Fibroblast of upper back skin (primary cell): ENCODE measurements around the gene ANKFN1.

Experiments
- DNase-seq: peaks from one replicate; pipeline ENCODE4 v3.0.0-alpha.2; 2013

ANKFN1 gene

DNA sequence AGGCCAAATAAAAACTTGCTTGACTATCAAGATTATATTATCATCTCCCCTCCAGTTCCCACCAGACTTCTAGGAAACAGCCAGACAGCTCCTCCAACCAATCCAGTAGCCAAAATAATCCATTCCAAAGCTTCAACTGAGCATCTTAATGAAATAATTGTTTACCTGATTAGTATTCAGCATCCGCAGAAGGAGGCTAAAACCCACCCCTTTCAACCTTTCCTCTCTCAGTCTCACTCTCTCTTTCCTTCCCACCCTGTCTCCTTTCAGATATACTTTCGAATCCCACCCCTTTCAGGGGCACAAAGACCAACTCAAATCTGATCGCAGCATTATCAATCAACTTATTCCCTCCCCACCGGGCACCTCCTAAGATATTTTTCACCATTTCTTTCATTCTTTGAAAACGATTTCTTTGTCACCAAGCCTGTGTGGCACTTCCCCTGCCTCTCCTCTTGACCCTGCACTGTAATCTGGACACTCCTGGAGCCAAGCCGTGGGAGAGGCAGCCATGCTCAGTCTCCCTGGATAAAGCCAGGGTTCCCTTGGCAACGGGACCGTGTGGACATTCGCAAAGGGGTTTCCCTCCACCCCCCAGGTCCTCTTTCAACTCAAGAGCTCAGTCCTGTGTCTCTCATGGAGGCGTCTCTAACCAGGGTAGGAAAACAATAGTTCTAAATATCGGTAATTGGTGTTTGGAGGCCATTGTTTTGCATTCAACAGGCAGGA is at the start of gene ANKFN1:
ANKFN1 (plus strand) TSS at position 602 of the 729 bp plus-strand sequence. CDS start 59,193 bp downstream, outside the sequence.
- DNase-seq, result no peak

- DNase-seq, result no peak
These were observed 44.4 kb upstream of the ANKFN1 start for GRCh38 chr17:56108811-56109284.

- no peak for DNase-seq
These were observed 43.4 kb upstream of the ANKFN1 start for GRCh38 chr17:56109836-56110235.

DNA sequence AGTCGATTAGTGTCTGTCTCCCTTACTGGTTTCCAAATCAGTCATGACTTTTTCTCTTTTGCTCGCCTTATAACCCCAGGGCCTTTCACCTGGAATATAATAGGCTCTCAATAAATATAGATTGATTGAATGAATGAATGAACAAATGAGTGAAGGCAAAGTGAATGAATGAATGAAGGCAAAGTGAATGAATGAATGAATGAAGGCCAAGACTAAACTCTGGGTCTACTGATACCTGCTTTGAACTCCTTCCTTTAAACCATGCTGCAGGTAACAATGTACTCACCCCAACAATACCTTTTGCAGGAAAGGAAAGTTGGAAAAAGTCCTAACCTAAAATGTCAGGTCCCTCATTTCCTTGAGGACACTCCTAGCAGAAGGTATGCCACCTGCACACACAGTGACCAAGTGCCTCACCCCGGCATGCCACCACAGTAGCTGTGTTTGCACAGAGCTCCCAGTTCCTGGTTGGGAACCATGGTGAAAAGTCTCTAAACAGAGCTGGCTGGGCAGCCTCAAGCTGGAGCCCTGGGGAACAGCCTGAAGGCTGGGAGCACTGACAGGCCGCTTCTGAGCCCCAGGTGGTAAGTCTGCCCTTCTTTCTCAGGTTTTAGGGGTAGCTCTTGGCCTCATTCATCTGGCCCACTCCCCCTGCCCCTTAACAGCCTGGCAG is 42.7 kb upstream of the ANKFN1 start:
- no peak for DNase-seq

DNA sequence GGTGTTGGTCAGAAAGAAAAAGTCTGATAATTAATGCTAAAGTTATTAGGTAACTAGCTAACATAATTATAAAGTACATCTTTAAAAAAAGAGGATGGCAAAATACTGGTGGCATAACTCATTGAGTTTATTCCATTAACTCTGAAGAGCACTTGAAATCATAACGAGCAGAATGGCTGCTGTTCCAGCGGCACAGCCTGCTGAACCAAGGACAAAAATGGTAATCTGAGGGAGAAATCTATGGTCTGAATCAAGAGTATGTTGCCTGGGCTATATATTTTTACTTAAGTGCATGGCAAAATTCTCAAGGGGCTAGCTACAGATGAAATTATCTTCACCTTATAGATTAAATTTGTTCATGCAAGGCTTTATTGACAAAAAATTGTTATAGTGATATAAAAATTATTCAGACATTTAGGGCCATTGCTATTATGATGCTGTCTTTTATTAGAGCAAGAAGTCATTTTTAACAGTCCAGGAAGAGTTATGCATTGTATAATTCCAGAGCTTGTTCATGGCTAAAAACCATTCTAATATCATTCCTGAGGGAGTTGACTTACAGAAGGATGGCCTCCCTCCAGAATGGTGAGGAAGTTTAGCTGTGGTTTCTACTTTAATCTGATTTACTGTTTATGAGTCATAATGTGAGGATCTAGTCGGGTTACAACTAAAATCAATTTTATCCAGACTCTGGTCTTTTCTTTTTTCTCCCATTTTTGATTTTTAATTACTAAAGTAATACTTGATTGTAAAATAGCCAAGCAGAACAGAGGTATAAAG is 41.4 kb upstream of the ANKFN1 start:
- DNase-seq, result peak; percentile 92

- no peak for DNase-seq
These were observed 39.8 kb upstream of the ANKFN1 start for GRCh38 chr17:56113486-56113885.

GRCh38 chr17:56114469-56114868 is 38.8 kb upstream of the ANKFN1 start:
- no peak for DNase-seq

DNA sequence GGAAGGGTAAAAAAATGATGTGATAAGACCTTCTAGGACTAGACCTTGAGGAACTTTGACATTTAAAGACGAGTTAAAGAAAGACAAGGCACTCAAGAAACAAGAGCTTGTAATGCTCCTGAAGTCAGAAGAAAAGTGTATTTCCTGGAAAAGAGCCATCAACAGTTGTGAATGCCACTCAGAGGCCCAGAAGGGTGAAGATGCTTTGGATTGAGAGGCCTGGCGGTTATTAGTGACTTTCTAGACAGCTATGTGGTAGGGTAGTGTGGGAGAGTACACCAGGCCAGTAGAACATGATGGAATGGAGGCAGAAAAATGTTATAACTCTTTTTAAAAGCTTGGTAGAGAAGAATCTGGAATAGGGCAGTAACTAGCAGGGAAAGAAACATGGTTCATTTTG is 34.1 kb upstream of the ANKFN1 start:
- no peak for DNase-seq

- DNase-seq, result peak; percentile 50
These were observed 33.3 kb upstream of the ANKFN1 start for GRCh38 chr17:56119936-56120335.

DNA sequence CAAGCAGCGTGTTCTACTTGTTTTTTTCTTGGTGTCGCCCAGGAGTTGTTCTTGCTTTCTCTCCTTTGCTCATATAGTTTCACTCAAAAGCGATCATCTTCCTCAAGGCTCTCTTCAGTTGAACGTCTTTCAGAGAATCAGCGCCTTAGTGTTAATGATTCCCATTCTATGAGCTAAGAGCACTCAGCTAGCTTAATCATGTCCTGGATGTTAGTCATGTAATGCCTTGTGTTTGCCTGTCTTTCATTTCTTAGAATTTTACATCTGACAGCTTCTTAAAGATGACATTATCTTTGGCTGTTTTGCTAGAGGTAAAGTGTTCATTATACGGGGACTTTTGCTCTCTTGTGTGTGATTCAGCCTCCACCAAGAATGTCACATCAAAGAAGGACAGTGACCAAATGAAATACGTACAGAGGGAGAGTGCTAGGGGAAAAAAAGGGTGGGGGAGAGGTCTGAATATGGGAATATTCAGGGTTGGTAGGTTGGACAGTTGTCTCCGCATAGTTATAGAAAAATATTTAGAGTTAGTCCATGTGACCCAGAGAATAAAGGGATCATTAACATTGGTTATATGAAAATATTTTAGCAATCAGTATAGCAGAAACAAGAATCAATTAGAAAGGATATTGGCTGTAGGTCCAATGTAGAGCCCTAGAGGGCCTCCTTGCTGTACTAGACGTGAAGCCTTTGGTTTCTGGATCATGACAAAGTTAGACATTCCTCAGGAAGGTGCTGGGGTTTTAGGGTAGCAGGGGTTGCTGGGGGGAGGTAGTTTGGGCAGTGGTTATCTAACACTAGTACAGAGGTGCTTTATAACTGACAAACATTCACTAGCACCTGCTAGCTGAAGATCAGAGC is 31.9 kb upstream of the ANKFN1 start:
- DNase-seq, result no peak

- peak; percentile 93 for DNase-seq
These were observed 27.1 kb upstream of the ANKFN1 start for GRCh38 chr17:56125830-56126819.

GRCh38 chr17:56130026-56130425 is 23.2 kb upstream of the ANKFN1 start:
- DNase-seq, result no peak

DNA sequence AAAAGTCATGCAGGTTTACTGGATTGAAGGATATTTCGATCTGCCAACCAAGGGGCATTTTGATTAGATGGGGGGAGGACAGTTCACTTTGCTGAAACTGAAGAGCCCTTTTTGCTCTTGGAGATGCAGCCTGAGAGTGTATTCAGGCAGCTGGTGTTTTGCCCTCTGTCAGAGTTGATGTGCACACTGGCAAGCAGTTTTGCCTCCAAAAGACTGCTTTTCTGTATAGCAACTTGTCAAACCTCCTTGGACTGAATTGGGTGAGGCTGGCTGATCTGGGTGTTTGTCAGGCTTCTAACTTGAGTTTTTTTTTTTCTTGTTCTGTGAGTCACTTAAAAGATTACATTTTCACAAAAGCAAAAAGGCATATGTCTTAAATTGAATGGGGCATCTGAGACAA is 22.6 kb upstream of the ANKFN1 start:
- no peak for DNase-seq

- peak; percentile 31 for DNase-seq
These were observed 21.8 kb upstream of the ANKFN1 start for GRCh38 chr17:56131431-56131830.

GRCh38 chr17:56136301-56136700 is 17.0 kb upstream of the ANKFN1 start:
- DNase-seq, result peak; percentile 32

DNA sequence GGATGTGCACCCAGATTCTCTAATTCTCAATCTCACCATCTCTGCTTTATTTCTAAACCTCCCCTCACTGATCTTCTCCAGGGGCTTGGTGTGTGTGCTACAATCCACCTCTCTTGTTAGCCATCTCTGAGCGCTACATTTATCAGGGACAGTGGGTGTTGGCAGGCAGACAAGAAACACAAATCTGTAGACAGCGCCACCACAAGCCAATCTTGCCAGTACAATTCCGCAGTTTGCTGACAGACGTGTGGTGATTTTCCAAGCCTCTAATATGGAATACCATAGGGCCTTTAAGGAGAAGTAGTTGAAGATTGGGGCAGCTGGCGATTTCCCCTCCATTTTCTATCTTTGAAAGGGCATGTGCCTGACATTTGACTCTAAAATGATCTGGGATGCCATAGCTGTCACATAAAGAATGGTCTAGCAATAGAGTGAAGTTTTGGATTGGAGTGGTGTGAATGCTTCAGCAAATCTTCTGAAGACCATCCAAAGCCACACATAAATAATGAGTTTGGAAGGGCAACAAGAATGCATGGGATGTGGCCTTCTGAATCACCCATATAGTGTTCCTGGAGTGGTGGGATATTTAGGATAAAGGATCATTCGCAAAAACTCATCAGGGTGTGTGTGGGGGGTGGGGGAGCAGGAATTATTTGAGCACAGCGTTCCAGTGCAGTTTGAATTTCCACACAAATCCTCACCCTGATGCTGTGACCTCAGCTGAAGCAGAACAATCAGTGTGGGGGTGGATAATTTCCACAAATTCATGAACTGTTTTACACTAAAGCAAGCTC is 12.0 kb upstream of the ANKFN1 start:
- DNase-seq, result peak; percentile 96

GRCh38 chr17:56142325-56142724 is 10.9 kb upstream of the ANKFN1 start:
- DNase-seq, result peak; percentile 98

DNA sequence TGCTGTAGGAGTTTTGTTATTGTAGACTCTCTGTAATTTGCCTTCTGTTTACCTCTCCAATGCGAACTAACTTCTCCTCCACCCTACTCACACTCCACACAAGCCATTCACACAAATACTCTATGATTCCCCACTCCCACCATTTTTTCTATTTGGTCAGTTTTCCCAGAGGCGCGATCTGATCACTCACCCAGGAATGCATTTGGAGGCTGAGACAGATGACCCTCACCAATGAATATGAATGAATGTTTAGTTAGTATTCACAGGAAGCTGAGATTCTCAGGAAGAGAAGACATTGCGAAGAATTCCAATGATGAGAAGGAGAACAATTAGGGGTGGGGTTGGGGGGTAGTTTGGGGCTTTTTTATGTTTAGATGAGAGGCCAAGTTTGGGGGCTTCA is 10.5 kb upstream of the ANKFN1 start:
- DNase-seq, result peak; percentile 11

DNA sequence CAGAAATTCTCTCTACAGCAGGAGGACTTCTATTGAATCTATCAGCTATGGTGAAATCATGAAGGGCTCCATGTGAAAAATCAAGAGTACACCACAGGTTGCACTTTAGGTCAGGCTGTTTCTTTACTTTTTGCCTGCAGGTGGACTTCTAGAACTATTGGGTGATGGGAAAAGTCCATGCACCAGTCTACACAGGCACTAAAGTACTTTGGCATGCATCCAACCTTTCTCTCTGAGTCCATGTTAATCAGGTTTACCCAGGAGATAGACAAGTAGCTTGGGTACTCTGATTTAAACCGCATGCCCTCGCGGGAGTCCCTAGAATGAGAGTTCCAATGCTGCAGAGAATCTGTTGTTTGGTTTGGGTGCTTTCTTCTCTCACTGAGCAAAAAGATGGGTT is 9.1 kb upstream of the ANKFN1 start:
- DNase-seq, result no peak

GRCh38 chr17:56146534-56146933 is 6.7 kb upstream of the ANKFN1 start:
- no peak for DNase-seq
